GM19395 (cell line): ENCODE data around the gene EPB41L2.
"Not testable (repeated sequence)": the region's sequence is repeated elsewhere in the genome, so short reads cannot be mapped to it uniquely, and the experiment has no call there.

ENCODE experiments used
- ATAC-seq: cut with Tn5 transposase; IDR thresholded peaks from one replicate; pipeline ENCODE4 v1.9.1; 2021; ENCODE audit warnings: mild to moderate bottlenecking, moderate library complexity; ENCODE audit not compliant: unreplicated experiment

EPB41L2 gene

DNA sequence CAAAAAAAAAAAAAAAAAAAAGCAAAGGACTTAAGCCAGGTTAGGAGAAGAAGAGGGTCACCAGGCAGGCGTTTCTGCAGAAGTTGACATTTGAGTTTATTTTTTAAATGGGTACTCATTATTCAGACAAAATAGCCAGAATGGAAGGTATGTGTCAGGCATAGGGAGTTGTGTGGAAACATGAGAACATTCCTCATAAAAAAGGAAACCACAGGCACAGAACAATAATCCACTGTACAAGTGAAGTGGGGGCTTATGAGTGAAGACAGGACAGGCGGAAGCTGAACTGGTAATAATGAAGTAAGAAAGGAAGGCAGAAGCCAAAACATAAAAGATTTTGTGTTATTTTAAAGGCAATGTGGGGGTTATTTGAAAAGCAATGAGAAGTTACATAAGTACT is 104.6 kb downstream of the EPB41L2 start:
- no peak for ATAC-seq

DNA sequence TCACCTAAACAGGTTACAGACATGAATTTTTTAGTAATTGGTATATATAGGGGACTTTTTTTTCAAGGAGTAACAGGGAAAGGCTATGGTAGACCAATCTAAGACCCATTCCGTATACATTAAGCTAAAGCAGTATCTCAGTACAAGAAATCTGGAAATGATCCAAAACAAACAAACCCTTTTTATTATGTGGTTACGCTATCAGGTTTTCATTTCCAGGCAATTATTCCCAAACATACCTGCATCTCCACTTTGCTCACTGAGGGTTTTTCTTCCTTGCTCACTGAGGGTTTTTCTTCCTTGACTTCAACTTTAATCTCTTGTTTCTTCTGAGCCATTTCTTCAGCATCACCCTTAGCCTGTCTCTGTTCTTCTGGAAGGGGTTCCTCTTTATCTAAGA is 107.3 kb downstream of the EPB41L2 start:
- ATAC-seq = no peak

DNA sequence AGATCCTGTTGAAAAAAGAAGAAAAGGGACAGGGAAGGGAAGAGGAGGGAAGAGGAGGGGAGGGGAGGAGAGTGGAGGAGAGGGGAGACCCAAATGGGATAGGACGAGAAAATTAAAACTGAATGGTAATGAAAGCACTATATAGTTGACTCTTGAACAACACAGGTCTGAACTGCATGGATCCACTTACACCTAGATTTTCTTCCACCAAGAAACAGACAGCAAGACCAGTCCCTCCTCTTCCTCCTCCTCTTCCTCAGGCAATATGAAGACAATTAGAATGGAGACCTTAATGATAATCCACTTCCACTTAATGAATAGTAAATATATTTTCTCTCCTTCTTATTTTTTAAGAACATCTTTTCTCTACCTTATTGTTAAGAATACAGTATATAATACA is 113.5 kb downstream of the EPB41L2 start:
- ATAC-seq = no peak

GRCh38 chr6:130947464-130947863 is 115.6 kb downstream of the EPB41L2 start:
- no peak for ATAC-seq

- ATAC-seq = no peak
These were observed 117.0 kb downstream of the EPB41L2 start for GRCh38 chr6:130946076-130946475.

- ATAC-seq = no peak
These were observed 117.6 kb downstream of the EPB41L2 start for GRCh38 chr6:130945401-130945919.

- no peak for ATAC-seq
These were observed 118.6 kb downstream of the EPB41L2 start for GRCh38 chr6:130944486-130944885.

GRCh38 chr6:130943738-130944137 is 119.3 kb downstream of the EPB41L2 start:
- ATAC-seq = no peak

GRCh38 chr6:130942752-130943151 is 120.3 kb downstream of the EPB41L2 start:
- not testable (repeated sequence) for ATAC-seq

DNA sequence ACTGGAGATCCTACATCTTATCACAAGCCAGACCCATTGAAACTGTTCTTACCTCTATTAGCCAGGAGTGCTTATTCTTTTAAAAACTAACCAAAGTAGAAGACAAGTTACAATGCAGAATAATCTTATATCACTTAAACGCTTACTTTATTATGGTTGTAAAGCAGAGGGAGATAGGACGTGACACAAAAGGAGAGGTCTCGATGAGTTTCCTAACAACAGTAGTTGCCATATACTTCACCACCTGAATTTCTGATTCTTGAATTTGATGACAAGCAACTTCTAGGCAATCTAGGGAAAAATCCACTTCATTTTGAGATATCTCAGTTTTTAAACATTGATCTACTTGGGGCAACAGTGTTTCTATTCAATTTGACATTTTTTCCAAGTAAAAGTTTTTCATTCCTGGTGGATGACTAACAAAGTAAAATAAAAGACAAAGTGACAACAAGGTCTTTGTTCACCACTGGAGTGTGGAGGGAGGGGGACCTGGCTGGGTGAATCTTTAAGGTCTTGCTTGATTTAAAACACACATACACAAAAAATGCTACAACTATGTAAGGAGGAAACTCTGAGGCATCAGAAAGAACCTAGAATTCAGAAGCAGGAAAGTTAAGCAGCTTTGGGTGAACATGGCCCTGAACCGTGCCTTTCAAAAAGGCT is 125.0 kb downstream of the EPB41L2 start:
- ATAC-seq = no peak

- ATAC-seq = no peak
These were observed 126.1 kb downstream of the EPB41L2 start for GRCh38 chr6:130936933-130937332.

- ATAC-seq = no peak
These were observed 127.1 kb downstream of the EPB41L2 start for GRCh38 chr6:130935978-130936377.

GRCh38 chr6:130934848-130935585 is 128.0 kb downstream of the EPB41L2 start:
- ATAC-seq = no peak

DNA sequence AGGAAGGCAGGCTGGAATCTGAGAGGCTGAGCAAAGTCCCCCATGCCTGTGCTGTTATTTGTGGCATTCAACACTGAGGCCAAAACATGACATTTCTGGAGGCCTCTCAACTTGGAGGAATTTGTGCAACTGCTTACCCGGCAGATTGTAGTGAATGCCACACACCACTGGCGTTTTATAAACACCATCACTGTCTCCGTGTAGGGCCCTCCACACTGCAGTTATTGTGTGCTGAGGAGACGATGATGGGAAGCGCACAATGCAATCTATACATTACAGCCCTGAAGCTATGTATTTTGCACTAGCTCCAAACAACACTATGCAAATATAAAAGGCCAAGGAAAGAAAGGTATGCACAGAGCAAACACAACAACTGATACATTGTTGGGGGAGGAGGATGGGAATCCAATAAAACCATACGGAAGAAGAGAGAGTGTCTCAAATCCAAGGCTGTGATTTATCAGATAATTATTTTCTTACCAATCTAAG is 129.3 kb downstream of the EPB41L2 start:
- no peak for ATAC-seq

DNA sequence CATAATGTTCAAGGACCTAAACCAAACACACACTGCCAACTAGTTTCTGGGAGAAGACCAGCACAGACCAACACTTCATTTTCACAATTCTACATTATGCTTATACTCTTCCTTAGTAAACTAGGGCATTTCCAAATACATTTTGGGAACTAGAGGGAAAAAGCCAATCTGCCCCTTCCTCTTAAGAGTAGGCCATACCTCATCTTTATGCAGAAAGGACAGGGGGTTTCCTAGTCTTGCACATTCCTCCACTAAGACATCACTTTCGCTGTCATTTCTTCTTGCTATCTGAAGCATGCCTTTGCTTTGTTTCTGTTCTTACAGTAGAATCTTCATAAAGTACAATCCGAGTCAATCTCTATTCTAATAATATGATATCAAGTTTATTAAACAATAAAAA is 130.1 kb downstream of the EPB41L2 start:
- ATAC-seq = no peak

DNA sequence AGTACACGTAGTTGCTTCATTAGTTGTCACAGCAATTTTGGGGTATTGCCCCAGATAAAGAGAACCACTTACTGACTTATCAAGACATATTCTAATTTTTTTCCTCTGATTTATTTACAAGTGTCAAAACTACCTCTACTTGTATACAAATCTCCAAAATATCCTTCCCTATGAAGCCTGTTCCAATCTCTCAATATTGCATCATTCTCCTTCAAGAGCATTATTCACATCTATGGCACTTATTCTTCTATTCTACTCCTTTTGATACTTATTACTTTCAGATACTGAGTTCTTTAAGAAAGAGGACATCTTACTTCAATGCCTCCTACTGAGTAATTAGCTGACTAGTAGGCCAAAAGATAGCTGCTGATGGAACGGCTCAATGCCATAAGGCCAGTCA is 130.6 kb downstream of the EPB41L2 start:
- ATAC-seq = no peak

GRCh38 chr6:130931683-130932082 is 131.4 kb downstream of the EPB41L2 start:
- ATAC-seq = no peak

DNA sequence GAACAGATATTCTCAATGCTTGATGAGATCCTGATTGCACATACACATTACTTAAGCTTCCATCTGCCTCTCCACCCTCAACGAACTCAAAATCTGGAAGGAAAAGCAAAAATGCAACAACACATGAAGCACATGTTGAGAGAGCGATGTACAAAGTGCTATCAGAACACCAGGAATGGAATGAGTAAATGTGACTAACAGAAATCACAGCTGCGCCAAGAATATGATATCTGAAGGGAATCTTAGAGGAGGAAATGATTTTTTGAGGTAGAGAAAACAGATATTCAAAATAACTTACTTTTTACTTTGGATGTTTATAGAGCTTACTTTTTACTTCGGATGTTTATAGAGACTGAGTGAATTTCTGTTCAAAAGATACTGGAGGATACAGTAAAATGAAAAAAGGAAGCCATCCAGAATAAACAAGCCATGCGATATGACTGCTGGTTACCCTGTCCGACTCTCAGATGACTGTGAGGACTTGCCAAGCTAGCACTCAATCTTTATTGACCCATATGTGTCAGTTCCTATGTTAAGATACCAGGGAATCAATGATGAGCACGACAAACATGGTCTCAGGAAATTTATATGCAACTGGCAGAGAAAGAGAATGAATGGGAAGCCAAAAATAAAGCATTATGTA is 133.9 kb downstream of the EPB41L2 start:
- no peak for ATAC-seq

DNA sequence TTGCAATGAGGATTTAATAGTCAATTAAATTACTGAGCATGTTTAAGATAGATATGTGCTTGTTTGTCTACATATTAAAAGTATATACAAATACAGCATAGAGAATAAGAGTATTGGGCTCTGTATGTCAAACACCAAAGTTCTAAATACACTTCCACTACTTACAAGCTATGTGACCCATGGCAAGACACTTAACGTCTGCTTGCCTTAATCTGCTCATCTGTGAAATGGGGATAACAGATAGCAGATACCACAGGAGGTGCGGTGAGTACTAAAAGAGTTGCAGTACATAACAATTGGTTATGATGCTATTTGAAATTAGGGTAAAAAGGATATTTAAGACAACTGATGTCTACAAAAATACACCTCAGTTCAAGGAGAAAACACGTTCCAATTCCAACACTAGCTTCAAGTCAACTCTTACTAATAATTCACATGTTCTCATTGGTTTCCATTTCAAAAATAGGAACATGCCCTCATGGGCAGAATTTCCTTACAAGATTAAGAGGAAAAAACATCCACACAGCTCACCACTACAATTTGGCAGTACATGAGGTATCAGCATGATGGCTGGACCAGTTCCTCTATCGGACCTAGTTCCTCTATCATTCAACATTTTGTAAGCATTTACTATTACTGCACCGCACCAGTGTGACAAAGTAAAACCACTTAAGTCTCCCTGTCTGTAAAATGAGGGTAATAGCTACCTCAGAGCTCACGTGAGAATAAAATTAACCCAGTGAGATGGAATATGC is 134.7 kb downstream of the EPB41L2 start:
- ATAC-seq = no peak

- ATAC-seq = no peak
These were observed 135.7 kb downstream of the EPB41L2 start for GRCh38 chr6:130927305-130927704.

- ATAC-seq = no peak
These were observed 139.7 kb downstream of the EPB41L2 start for GRCh38 chr6:130923350-130923749.
